Hepatocyte (in vitro differentiated cells): ENCODE measurements around the gene GNG7.

ENCODE experiments used
- EZH2 ChIP-seq: fragments of 200-600 bp; sonication (generic); IDR thresholded peaks from 2 replicates; pipeline ENCODE4 v1.6.1; 2016; ENCODE audit warnings: antibody characterized with exemption, mild to moderate bottlenecking, borderline replicate concordance
- EZH2phosphoT487 ChIP-seq: fragments of 200-600 bp; sonication (generic); IDR thresholded peaks from one replicate; pipeline ENCODE4 v1.6.1; 2018; ENCODE audit warnings: antibody characterized with exemption, mild to moderate bottlenecking, low read depth, moderate library complexity; ENCODE audit not compliant: unreplicated experiment, severe bottlenecking
- TF ChIP-seq, protein P1 (sequence below): fragments of 200-600 bp; sonication (generic); IDR thresholded peaks from 2 replicates; pipeline ENCODE4 v1.5.1; 2016; ENCODE audit warnings: antibody characterized with exemption, mild to moderate bottlenecking; ENCODE audit not compliant: poor library complexity

DNA sequence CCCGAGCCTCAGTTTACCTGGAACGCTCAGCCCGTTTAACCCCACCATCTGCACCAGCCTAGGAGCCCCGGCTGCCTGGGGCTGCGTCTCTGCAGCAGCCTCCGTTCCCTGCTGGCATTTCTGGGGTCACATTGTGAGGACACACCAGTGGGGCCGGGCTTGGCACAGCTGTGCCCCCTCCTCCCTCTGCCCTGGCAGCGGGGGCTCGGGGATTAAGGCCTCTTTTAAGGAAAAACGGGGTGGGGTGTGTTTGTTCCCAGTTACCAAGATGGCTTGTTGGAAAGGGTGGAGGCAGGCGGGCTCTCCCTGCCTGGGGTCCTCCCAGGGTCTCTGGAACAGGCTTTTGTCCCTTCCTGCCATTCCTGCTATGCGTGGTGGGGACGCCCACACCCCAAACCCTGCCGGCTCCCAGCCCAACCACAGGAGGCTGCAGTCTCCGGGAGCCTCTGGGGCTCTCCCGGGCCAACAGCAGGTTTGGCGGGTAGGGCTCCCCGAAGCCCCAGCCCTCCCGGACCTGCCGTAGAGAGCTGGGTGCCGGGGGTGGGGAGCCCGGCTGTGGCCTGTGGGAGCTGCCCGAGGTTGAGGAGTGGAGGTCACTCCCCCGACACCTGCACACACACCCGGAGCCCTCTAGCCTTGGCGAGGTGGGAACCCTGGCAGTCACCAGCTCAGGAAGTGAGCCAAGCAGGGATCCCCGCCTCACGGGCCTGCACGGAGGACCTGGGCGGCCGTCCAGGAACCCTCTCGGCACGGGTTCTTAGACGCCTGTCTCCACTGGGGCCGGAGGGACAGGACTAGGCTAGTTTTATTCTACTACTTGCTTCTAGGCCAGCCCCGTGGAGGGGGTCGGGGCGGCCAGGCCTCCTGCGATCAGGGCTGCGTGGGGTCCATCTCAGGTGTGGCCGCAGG, 189.7 kb downstream of the GNG7 start:
- TF ChIP-seq, protein P1, sequence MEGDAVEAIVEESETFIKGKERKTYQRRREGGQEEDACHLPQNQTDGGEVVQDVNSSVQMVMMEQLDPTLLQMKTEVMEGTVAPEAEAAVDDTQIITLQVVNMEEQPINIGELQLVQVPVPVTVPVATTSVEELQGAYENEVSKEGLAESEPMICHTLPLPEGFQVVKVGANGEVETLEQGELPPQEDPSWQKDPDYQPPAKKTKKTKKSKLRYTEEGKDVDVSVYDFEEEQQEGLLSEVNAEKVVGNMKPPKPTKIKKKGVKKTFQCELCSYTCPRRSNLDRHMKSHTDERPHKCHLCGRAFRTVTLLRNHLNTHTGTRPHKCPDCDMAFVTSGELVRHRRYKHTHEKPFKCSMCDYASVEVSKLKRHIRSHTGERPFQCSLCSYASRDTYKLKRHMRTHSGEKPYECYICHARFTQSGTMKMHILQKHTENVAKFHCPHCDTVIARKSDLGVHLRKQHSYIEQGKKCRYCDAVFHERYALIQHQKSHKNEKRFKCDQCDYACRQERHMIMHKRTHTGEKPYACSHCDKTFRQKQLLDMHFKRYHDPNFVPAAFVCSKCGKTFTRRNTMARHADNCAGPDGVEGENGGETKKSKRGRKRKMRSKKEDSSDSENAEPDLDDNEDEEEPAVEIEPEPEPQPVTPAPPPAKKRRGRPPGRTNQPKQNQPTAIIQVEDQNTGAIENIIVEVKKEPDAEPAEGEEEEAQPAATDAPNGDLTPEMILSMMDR, result no peak
- no peak for TF ChIP-seq EZH2
- no peak for TF ChIP-seq EZH2phosphoT487
